Mesendoderm (in vitro differentiated cells): ENCODE results near the gene ZMAT1.

Experiments used
- DNase-seq: peaks from one replicate; pipeline ENCODE4 v3.0.0; 2013
- H2AK5ac ChIP-seq: 2 replicates; pipeline ENCODE4 v1.6.1; 2013; ENCODE audit warnings: low read length, inconsistent platforms
- H2BK120ac ChIP-seq: 2 replicates; pipeline ENCODE4 v1.6.1; 2013; ENCODE audit warnings: low read depth, mild to moderate bottlenecking, low read length, moderate library complexity, mixed read lengths
- H2BK15ac ChIP-seq: replicated peaks from 2 replicates; pipeline ENCODE4 v1.6.1; 2013; ENCODE audit warnings: low read depth, mild to moderate bottlenecking, moderate library complexity
- H2BK5ac ChIP-seq: 2 replicates; pipeline ENCODE4 v1.6.1; 2013; ENCODE audit warnings: low read length, inconsistent platforms
- H3K18ac ChIP-seq: 2 replicates; pipeline ENCODE4 v1.6.1; 2013; ENCODE audit warnings: mild to moderate bottlenecking, low read length, mixed read lengths
- H3K23ac ChIP-seq: one replicate; pipeline ENCODE4 v1.6.1; 2013; ENCODE audit warnings: low read length
- H3K27ac ChIP-seq: 2 replicates; pipeline ENCODE4 v1.5.1; 2013; ENCODE audit warnings: low read depth, mild to moderate bottlenecking, inconsistent platforms, low read length, moderate library complexity
- H3K27me3 ChIP-seq: 2 replicates; pipeline ENCODE4 v1.6.1; 2013; ENCODE audit warnings: low read length, control low read depth, mild to moderate bottlenecking, inconsistent platforms; ENCODE audit not compliant: insufficient read depth, poor library complexity
- H3K36me3 ChIP-seq: 2 replicates; pipeline ENCODE4 v1.6.1; 2013; ENCODE audit warnings: low read length, inconsistent platforms; ENCODE audit not compliant: control insufficient read depth, insufficient read depth
- H3K4ac ChIP-seq: one replicate; pipeline ENCODE4 v1.6.1; 2013; ENCODE audit warnings: low read depth, mild to moderate bottlenecking, low read length, moderate library complexity
- H3K4me1 ChIP-seq: 2 replicates; pipeline ENCODE4 v1.6.1; 2013; ENCODE audit warnings: low read depth, low read length, inconsistent platforms; ENCODE audit not compliant: control insufficient read depth
- H3K4me2 ChIP-seq: 2 replicates; pipeline ENCODE4 v1.6.1; 2013; ENCODE audit warnings: low read length
- H3K4me3 ChIP-seq: 2 replicates; pipeline ENCODE4 v1.5.1; 2013; ENCODE audit warnings: mild to moderate bottlenecking, low read length
- H3K56ac ChIP-seq: one replicate; pipeline ENCODE4 v1.6.1; 2013; ENCODE audit warnings: low read length
- H3K79me1 ChIP-seq: 2 replicates; pipeline ENCODE4 v1.6.1; 2013; ENCODE audit warnings: low read length, inconsistent platforms
- H3K79me2 ChIP-seq: 2 replicates; pipeline ENCODE4 v1.6.1; 2013; ENCODE audit warnings: mild to moderate bottlenecking, low read length; ENCODE audit not compliant: control insufficient read depth, insufficient read depth
- H3K9ac ChIP-seq: 2 replicates; pipeline ENCODE4 v1.6.1; 2013; ENCODE audit warnings: low read length, inconsistent platforms
- H4K5ac ChIP-seq: one replicate; pipeline ENCODE4 v1.6.1; 2013; ENCODE audit warnings: low read length
- H4K8ac ChIP-seq: one replicate; pipeline ENCODE4 v1.6.1; 2013; ENCODE audit warnings: low read depth, mild to moderate bottlenecking, control low read depth, low read length, moderate library complexity
- WGBS: extraction: QIAGEN DNeasy Blood & Tissue Kit; methylation state at CpG from one replicate; pipeline ENCODE4 v1.1.7; 2013; ENCODE audit warnings: low lambda C conversion rate, missing lambda C conversion rate; ENCODE audit not compliant: insufficient coverage; ENCODE audit errors: extremely low coverage; 5-methylcytosine and 5-hydroxymethylcytosine counted together

Gene ZMAT1

GRCh38 chrX:101957174-101957573 is 25.3 kb upstream of the ZMAT1 start:
- H2AK5ac ChIP-seq = no peak overlapping the region

GRCh38 chrX:101956556-101956955 is 24.7 kb upstream of the ZMAT1 start:
- H3K4me2 ChIP-seq = no peak overlapping the region
- H4K8ac ChIP-seq = no peak overlapping the region
- no peaks in the 10 kb centered on the region for H3K79me1 ChIP-seq
- no peak overlapping the region for H4K5ac ChIP-seq
- no peak overlapping the region for H3K18ac ChIP-seq
- no peak overlapping the region for H2BK5ac ChIP-seq
- no peaks in the 10 kb centered on the region for H3K27me3 ChIP-seq
- H2AK5ac ChIP-seq = no peak overlapping the region
- H3K4ac ChIP-seq = no peak overlapping the region
- no peak overlapping the region for H3K56ac ChIP-seq
- no peak overlapping the region for H3K27ac ChIP-seq
- no peak overlapping the region for H3K23ac ChIP-seq
- H3K4me3 ChIP-seq = no peak overlapping the region
- H2BK120ac ChIP-seq = no peak overlapping the region
- no peaks in the 10 kb centered on the region for H3K4me1 ChIP-seq
- no peaks in the 10 kb centered on the region for H3K36me3 ChIP-seq
- no peak overlapping the region for H2BK15ac ChIP-seq
- no peak overlapping the region for H3K9ac ChIP-seq
- peak; percentile 68 for DNase-seq
- WGBS = no CpG with 5 or more reads among the region's 2 CpGs
- H3K79me2 ChIP-seq = no peaks in the 10 kb centered on the region

More at GRCh38 chrX:101957174-101957573, 25.3 kb upstream of the ZMAT1 start:
- WGBS = no CpG with 5 or more reads among the region's 1 CpG
- no peaks in the 10 kb centered on the region for H3K79me2 ChIP-seq
- no peak overlapping the region for H3K18ac ChIP-seq
- H3K36me3 ChIP-seq = no peaks in the 10 kb centered on the region
- H3K79me1 ChIP-seq = no peaks in the 10 kb centered on the region
- no peak overlapping the region for H2BK5ac ChIP-seq
- no peak overlapping the region for H4K5ac ChIP-seq
- H4K8ac ChIP-seq = no peak overlapping the region
- H3K27ac ChIP-seq = no peak overlapping the region
- no peak overlapping the region for H3K4ac ChIP-seq
- no peak overlapping the region for H3K4me2 ChIP-seq
- no peak overlapping the region for H3K4me3 ChIP-seq
- no peak overlapping the region for H2BK120ac ChIP-seq
- H3K27me3 ChIP-seq = no peaks in the 10 kb centered on the region
- DNase-seq = no peak
- no peak overlapping the region for H2BK15ac ChIP-seq
- H3K23ac ChIP-seq = no peak overlapping the region
- H3K9ac ChIP-seq = no peak overlapping the region
- H3K4me1 ChIP-seq = no peaks in the 10 kb centered on the region
- no peak overlapping the region for H3K56ac ChIP-seq

- Histone ChIP-seq H3K56ac (no peak overlapping the region), H3K4me1 (no peaks in the 10 kb centered on the region)
- WGBS = no CpG with 5 or more reads among the region's 6 CpGs
Observed at GRCh38 chrX:101950581-101950980, 18.8 kb upstream of the ZMAT1 start.

GRCh38 chrX:101932249-101932570 is 383 bp upstream of the ZMAT1 start:
- Histone ChIP-seq H3K9ac (no peak overlapping the region), H3K23ac (no peak overlapping the region), H3K27ac (no peak overlapping the region), H3K4ac (no peak overlapping the region), H3K4me2 (no peak overlapping the region), H3K27me3 (no peaks in the 10 kb centered on the region), H4K8ac (no peak overlapping the region), H3K4me3 (no peak overlapping the region), H3K36me3 (no peaks in the 10 kb centered on the region), H2AK5ac (no peak overlapping the region), H3K56ac (no peak overlapping the region), H2BK120ac (no peak overlapping the region), H3K79me1 (no peaks in the 10 kb centered on the region), H3K79me2 (no peaks in the 10 kb centered on the region), H2BK5ac (no peak overlapping the region), H3K18ac (no peak overlapping the region), H3K4me1 (no peaks in the 10 kb centered on the region), H2BK15ac (no peak overlapping the region), H4K5ac (no peak overlapping the region)
- DNase-seq = no peak
- WGBS = no CpG with 5 or more reads among the region's 8 CpGs

More at GRCh38 chrX:101950581-101950980, 18.8 kb upstream of the ZMAT1 start:
- Histone ChIP-seq H3K27ac (no peak overlapping the region), H2BK15ac (no peak overlapping the region), H2AK5ac (no peak overlapping the region), H3K4ac (no peak overlapping the region), H4K5ac (no peak overlapping the region), H2BK120ac (no peak overlapping the region), H3K27me3 (no peaks in the 10 kb centered on the region), H3K79me2 (no peaks in the 10 kb centered on the region), H3K36me3 (no peaks in the 10 kb centered on the region), H3K23ac (no peak overlapping the region), H2BK5ac (no peak overlapping the region), H3K79me1 (no peaks in the 10 kb centered on the region), H4K8ac (no peak overlapping the region), H3K4me2 (no peak overlapping the region), H3K9ac (no peak overlapping the region), H3K4me3 (no peak overlapping the region), H3K18ac (no peak overlapping the region)
- no peak for DNase-seq

GRCh38 chrX:101931136-101931487 is 715 bp downstream of the ZMAT1 start:
- no peak for DNase-seq
- H2BK5ac ChIP-seq = no peak overlapping the region
- peak overlapping the region; percentile 40 for H3K9ac ChIP-seq
- no peaks in the 10 kb centered on the region for H3K79me1 ChIP-seq
- H3K36me3 ChIP-seq = no peaks in the 10 kb centered on the region
- no peak overlapping the region for H3K4me2 ChIP-seq
- H2BK15ac ChIP-seq = no peak overlapping the region
- H3K23ac ChIP-seq = no peak overlapping the region
- H4K5ac ChIP-seq = no peak overlapping the region
- no peak overlapping the region for H3K4ac ChIP-seq
- no peak overlapping the region for H3K27ac ChIP-seq
- no peak overlapping the region for H3K18ac ChIP-seq
- H3K4me3 ChIP-seq = no peak overlapping the region
- H3K79me2 ChIP-seq = no peaks in the 10 kb centered on the region
- H2BK120ac ChIP-seq = no peak overlapping the region
- H3K4me1 ChIP-seq = no peaks in the 10 kb centered on the region
- H3K56ac ChIP-seq = peak overlapping the region; percentile 56
- H2AK5ac ChIP-seq = no peak overlapping the region
- H3K27me3 ChIP-seq = no peaks in the 10 kb centered on the region
- no CpG with 5 or more reads among the region's 6 CpGs for WGBS
- no peak overlapping the region for H4K8ac ChIP-seq

- Histone ChIP-seq H2BK120ac (no peak overlapping the region), H2BK15ac (no peak overlapping the region), H3K56ac (no peak overlapping the region), H3K4me2 (no peak overlapping the region), H3K4me1 (no peaks in the 10 kb centered on the region), H3K18ac (no peak overlapping the region), H2BK5ac (no peak overlapping the region), H3K36me3 (no peaks in the 10 kb centered on the region), H4K8ac (no peak overlapping the region), H3K79me1 (no peaks in the 10 kb centered on the region), H3K27ac (no peak overlapping the region), H3K79me2 (no peaks in the 10 kb centered on the region), H3K9ac (no peak overlapping the region), H4K5ac (no peak overlapping the region), H3K23ac (no peak overlapping the region), H3K4ac (no peak overlapping the region), H3K4me3 (no peak overlapping the region), H3K27me3 (no peaks in the 10 kb centered on the region), H2AK5ac (no peak overlapping the region)
- DNase-seq = no peak
- WGBS = no CpG with 5 or more reads among the region's 5 CpGs
Observed at GRCh38 chrX:101925733-101926132, 6.1 kb downstream of the ZMAT1 start.
